HG02642 (cell line): ENCODE results near the gene CCNO.

Experiments
- ATAC-seq: cut with Tn5 transposase; IDR thresholded peaks from one replicate; pipeline ENCODE4 v1.9.1; 2021; ENCODE audit warnings: mild to moderate bottlenecking; ENCODE audit not compliant: unreplicated experiment, poor library complexity

Gene CCNO

DNA sequence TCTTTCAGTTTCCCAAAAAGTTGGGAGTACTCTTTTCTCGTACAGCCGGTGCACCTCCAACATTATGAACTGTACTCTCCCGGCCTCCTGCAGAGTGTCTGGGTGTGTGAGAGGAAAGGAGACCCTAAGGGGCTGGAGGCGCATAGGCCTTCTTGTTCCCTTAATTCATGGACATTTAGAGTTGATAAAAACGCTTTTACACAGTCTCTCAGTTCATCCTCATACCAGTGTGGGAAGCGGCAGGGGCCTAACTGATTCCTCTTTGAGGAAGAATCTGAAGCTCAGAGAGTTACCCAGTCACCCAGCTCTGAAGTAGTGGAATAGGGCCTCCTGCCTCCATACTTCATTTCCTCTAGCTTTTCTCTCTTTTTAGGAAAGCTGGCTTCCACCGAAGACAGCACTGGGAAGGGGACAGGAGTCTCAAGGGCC lies 9.6 kb downstream of the CCNO start:
- no peak for ATAC-seq

DNA sequence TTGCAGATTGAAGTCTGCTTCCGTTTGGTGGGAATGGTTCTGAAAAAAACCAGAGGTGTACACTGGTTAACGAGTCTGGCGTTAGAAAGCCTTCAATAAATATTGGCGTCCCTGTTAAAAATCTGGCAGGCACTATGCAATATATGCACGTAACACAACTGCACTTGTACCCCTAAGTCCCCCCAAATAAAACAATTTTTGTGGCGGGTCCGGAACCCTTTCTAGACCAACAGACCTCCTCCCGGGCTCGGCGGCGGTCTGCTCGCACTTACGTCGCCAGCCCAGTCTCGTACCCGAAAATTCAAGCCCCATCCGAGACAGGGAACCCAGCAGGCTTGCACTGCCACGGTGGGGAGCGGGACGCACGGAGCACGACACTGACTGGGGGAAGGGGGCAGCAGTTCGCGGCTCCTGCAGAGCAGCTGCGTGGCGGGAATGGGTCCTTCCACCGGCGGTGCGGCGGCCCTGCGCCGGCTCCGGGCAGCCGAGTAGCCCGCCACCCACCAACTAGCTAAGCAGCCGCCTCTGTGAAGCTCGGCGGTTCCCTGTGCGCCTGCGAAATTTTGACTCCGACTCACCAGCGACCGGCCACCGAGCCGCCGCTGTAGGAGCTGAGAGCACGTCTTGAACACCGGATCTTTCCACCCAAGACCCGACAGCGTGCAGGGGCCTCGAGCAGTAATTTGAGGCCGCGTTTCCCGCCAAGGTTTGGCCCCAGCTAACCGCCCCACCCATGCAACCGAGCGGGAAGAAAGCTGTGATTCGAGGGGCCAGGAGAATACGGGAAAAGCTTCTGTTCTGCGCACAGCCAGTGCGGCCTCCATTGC lies 10.2 kb downstream of the CCNO start:
- no peak for ATAC-seq

DNA sequence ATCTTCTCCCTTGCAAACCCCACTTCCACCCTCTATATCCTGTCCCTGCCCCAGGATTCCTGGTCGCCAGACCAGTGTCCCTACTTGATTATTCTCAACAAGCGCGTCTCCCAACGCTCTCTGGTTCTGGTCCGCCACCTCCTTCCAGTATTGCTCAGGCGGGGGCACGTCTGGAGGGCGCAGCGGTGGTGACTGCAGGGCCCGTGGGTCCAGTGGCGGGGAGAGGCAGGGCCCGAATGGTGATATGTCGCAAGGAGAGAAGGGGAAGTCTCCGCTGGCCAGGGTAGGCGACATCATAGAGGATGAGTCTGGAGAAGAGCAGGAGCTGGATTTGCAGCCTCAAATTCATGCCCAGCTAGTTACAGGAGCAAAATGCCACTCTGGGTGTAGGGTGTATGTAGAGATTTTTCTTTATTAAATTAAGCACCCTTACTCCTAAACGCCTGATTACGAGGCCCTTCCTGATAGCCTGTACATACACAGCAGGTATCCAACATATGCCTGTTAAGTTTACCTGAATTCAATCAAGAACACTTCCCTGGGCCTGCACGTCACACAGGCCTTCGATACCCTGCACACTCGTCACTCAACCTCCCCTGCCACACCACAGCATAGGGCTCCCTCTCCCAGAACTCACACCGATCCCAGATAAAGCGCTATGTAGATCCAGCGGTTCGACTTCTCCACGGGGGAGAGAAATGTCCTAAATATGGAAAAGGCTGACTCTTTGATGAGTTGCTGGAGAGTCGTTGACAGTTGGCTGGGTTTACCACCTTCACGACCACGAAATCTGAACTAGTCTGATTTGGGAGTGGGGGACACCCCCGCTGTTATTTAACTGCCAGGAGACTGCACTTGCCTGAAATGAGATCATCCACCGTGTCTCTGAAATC lies 11.1 kb downstream of the CCNO start:
- ATAC-seq, result no peak

GRCh38 chr5:55220433-55221185 lies 12.8 kb downstream of the CCNO start:
- no peak for ATAC-seq

DNA sequence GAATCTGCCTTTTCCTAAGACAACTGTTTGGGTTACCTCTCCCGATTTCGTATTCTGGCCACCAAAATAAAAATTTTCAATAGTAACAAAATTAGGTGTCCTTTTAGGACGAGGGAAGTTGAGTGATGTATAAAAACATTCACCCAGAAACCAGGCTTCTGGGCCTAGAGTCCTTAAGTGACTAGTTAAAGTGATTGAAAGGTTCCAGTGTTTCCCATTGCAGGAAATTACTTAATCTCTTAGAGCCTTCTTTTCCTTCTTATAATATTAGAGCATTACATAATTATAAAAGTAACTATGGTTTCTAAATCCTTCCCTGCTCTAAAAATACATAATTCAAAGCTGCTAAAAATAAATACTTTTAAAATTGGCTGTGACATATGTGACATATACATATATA lies 13.6 kb downstream of the CCNO start:
- ATAC-seq, result no peak

GRCh38 chr5:55218967-55219366 lies 14.4 kb downstream of the CCNO start:
- no peak for ATAC-seq

GRCh38 chr5:55211184-55211874 lies 22.1 kb downstream of the CCNO start:
- ATAC-seq, result no peak

- no peak for ATAC-seq
These were observed 28.4 kb downstream of the CCNO start for GRCh38 chr5:55205001-55205400.

DNA sequence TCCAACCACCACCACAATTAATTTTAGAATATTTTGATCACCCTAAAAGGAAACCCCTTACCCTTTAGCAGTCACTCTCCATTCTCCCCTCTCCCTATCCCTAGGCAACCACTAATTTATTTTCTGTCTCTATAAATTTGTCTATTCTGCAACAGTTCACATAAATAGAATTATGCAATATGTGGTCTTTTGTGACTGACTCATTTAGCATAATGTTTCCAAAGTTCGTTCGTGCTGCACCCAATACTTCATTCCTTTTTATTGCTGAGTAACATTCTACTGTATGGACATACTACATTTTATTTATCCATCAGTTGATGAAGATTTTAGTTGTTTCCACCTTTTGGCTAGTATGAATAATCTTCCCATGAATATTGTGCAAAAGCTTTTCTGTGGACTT lies 42.2 kb downstream of the CCNO start:
- no peak for ATAC-seq

DNA sequence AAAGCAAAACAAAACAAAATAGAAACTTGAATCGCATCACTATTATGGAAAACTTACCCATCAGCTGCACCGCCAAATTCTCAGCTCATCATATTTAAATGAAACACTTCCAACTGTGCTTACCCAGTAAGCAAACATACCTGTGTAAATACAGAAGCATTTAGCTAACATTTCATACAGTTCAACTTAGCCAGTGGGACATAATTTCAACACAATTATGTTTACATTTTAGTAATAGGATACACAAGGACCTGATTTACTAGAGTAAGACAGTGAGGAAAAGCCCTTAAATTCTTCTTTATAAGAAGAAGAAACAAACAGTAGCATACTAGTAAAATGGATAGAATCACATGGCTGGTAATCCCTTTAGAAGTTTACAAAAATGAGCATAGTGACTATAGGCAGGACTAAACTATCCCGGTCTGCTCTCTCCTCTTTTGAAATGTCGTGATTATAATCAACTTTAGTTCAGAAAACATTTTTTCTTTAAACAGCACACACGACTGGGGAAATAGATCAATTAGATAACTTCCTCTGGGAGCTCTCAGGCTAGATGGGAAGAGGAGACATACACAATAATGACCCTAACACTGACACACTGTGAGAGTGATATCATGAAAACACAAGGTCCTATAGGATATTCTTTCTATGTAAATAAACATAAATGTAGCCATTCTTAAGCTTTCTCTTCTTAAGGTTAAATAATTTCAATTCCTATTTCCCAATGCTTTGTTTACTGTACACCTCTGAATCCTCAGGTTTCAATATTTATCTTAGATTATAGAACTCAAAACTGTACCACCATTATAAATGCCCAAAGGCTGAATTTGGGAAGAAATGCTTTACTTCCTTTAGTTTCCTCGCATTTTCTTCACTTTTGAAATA lies 44.5 kb downstream of the CCNO start:
- no peak for ATAC-seq

- no peak for ATAC-seq
These were observed 46.0 kb downstream of the CCNO start for GRCh38 chr5:55187370-55187769.
